CD4-positive, alpha-beta memory T cell (primary cell): ENCODE data around the gene CLIC1. TPM values are rescaled to one million over a fixed set of nuclear protein-coding genes. Genes with fewer than 3 reads are reported as not detected.
A peak's percentile ranks its signal among the peaks of the same experiment; 100 is the strongest.

Experiments
- CTCF ChIA-PET: fragments of 350-600 bp; sonication (Branson Sonifier 250); formaldehyde crosslinking; loops from one replicate; lab custom pipeline; 2021; ENCODE audit warnings: inconsistent platforms; ENCODE audit not compliant: partially characterized antibody; lab: Charles Lee
- POLR2A ChIA-PET: fragments of 350-600 bp; sonication (Branson Sonifier 250); formaldehyde crosslinking; loops from one replicate; lab custom pipeline; 2021; ENCODE audit not compliant: partially characterized antibody; lab: Charles Lee
- DNase-seq, 5 donors: peaks; one replicate each; pipeline versions ENCODE4 v3.0.0 to v3.0.0-alpha.2; 2020 to 2022; ENCODE audit warnings: mixed read lengths in 1 of 5
- H3K27ac ChIP-seq: one replicate; pipeline ENCODE4 v1.7.0; 2013; ENCODE audit warnings: low read depth, low read length
- H3K27me3 ChIP-seq: 2 replicates; pipeline ENCODE4 v1.7.0; 2013; ENCODE audit warnings: mild to moderate bottlenecking, low read length, moderate library complexity; ENCODE audit not compliant: insufficient read depth
- H3K36me3 ChIP-seq: 2 replicates; pipeline ENCODE4 v1.7.0; 2013; ENCODE audit warnings: mild to moderate bottlenecking, low read length, moderate library complexity; ENCODE audit not compliant: insufficient read depth
- H3K4me1 ChIP-seq: 2 replicates; pipeline ENCODE4 v1.7.0; 2013; ENCODE audit warnings: mild to moderate bottlenecking, low read length, moderate library complexity; ENCODE audit not compliant: insufficient read depth
- H3K4me3 ChIP-seq, 2 donors: one replicate each; pipeline ENCODE4 v1.7.0; 2013; ENCODE audit warnings: low read length in 2 of 2, mild to moderate bottlenecking in 1 of 2
- H3K9me3 ChIP-seq, 2 donors: one replicate each; pipeline ENCODE4 v1.7.0; 2013; ENCODE audit warnings: low read length in 2 of 2, control low read depth in 1 of 2; ENCODE audit not compliant: control insufficient read depth in 1 of 2
- H3K27ac Mint-ChIP-seq, 7 donors: one replicate each; pipeline ENCODE4 v1.8.0; 2020 to 2021; ENCODE audit warnings: mixed read lengths in 7 of 7, mild to moderate bottlenecking in 6 of 7, inconsistent platforms in 3 of 7, moderate library complexity in 3 of 7
- H3K27me3 Mint-ChIP-seq, 2 donors: one replicate each; pipeline ENCODE4 v1.8.0; 2020 to 2021; ENCODE audit warnings: mixed read lengths in 2 of 2
- H3K36me3 Mint-ChIP-seq, 2 donors: one replicate each; pipeline ENCODE4 v1.8.0; 2020 to 2021; ENCODE audit warnings: mixed read lengths in 2 of 2, inconsistent platforms in 1 of 2, mild to moderate bottlenecking in 1 of 2
- H3K4me1 Mint-ChIP-seq, 4 donors: one replicate each; pipeline ENCODE4 v1.8.0; 2020 to 2021; ENCODE audit warnings: mixed read lengths in 4 of 4, mild to moderate bottlenecking in 1 of 4
- H3K4me3 Mint-ChIP-seq, 8 donors: one replicate each; pipeline ENCODE4 v1.8.0; 2020 to 2021; ENCODE audit warnings: mixed read lengths in 8 of 8, mild to moderate bottlenecking in 7 of 8, moderate library complexity in 6 of 8, inconsistent platforms in 3 of 8
- H3K9me3 Mint-ChIP-seq, 8 donors: one replicate each; pipeline ENCODE4 v1.8.0; 2020 to 2021; ENCODE audit warnings: mixed read lengths in 8 of 8, mild to moderate bottlenecking in 5 of 8, inconsistent platforms in 3 of 8, moderate library complexity in 1 of 8
- intact Hi-C: fragments of 100-400 bp; cut with micrococcal nuclease; formaldehyde crosslinking; loops from one replicate; pipeline ENCODE4 v1.15.1; 2023
- microRNA-seq: library from miRNA; unstranded; fragments of <30 nt; microRNA quantifications from one replicate; pipeline ENCODE4 v1.2.0, GENCODE V29; 2021; ENCODE audit warnings: borderline replicate concordance, borderline number of aligned reads, borderline microRNAs expressed, mixed read lengths
- polyA plus RNA-seq, 2 donors: library from polyadenylated mRNA; unstranded; fragments of 300-500 nt; fragmentation: Illumina TruSeq; gene quantifications; one replicate each; pipeline ENCODE4 v1.2.3, GENCODE V29; 2021
- total RNA-seq, 2 experiments: library from RNA; stranded (reverse); gene quantifications; one replicate each; pipeline ENCODE4 v1.2.3, GENCODE V29; 2021

The CLIC1 gene
- total and polyA plus RNA-seq, 4 experiments from 2014 or later = 91.0 to 601 (median 280) TPM

- ChIA-PET CTCF (interaction anchor here (0.8 kb wide), 1 partner anchor 142 kb away, joined by 4 read pairs; no protein-coding TSS in a partner anchor), POLR2A (interaction anchor here (2.5 kb wide), 1 partner anchor 16 kb away, joined by 7 read pairs; the partner anchor contains the start of gene ABHD16A)
- no peaks in the 10 kb centered on the region for H3K27me3 Mint-ChIP-seq
- Histone ChIP-seq H3K4me3 (no peak overlapping the region), H3K27ac (no peak overlapping the region), H3K36me3 (peaks cover 45% of the 10 kb centered on the region), H3K4me1 (no peaks in the 10 kb centered on the region), H3K9me3 (no peaks in the 10 kb centered on the region), H3K27me3 (no peaks in the 10 kb centered on the region)
- H3K9me3 Mint-ChIP-seq = no peaks in the 10 kb centered on the region
- H3K36me3 Mint-ChIP-seq = peaks cover 17 to 48% of the 10 kb centered on the region in 2 donors
- peaks cover 0 to 2% (median under 1%) of the 10 kb centered on the region in 4 donors for H3K4me1 Mint-ChIP-seq
- intact Hi-C loops = no loop called here
- no peak overlapping the region for H3K4me3 Mint-ChIP-seq
- H3K27ac Mint-ChIP-seq = peak overlapping the region in 2 of 7 donors; percentile 52 to 64
- no peak for DNase-seq
Observed at GRCh38 chr6:31687321-31687720, 49.0 kb downstream of the CLIC1 start.

GRCh38 chr6:31686483-31686882 is 49.8 kb downstream of the CLIC1 start:
- peaks cover 2 to 5% (median 3%) of the 10 kb centered on the region in 4 donors for H3K4me1 Mint-ChIP-seq
- peaks cover 16 to 46% of the 10 kb centered on the region in 2 donors for H3K36me3 Mint-ChIP-seq
- H3K4me1 ChIP-seq = peaks cover 4% of the 10 kb centered on the region
- H3K4me3 Mint-ChIP-seq = no peak overlapping the region
- CTCF ChIA-PET = interaction anchor here (1.2 kb wide), 1 partner anchor 144 kb away, joined by 3 read pairs; no protein-coding TSS in a partner anchor
- peaks cover 45% of the 10 kb centered on the region for H3K36me3 ChIP-seq
- DNase-seq = no peak
- intact Hi-C loops = no loop called here
- H3K4me3 ChIP-seq = no peak overlapping the region
- H3K9me3 ChIP-seq = no peaks in the 10 kb centered on the region
- no peak overlapping the region for H3K27ac ChIP-seq
- no peaks in the 10 kb centered on the region for H3K27me3 ChIP-seq
- H3K9me3 Mint-ChIP-seq = no peaks in the 10 kb centered on the region
- POLR2A ChIA-PET = interaction anchor here (2.5 kb wide), 1 partner anchor 17 kb away, joined by 7 read pairs; the partner anchor contains the start of gene ABHD16A
- no peaks in the 10 kb centered on the region for H3K27me3 Mint-ChIP-seq
- peak overlapping the region in 3 of 7 donors; percentile 25 to 70 (median 47) for H3K27ac Mint-ChIP-seq

- Mint-ChIP-seq H3K36me3 (peaks cover 14 to 26% of the 10 kb centered on the region in 2 donors), H3K4me1 (peaks cover 11 to 21% (median 15%) of the 10 kb centered on the region in 4 donors), H3K4me3 (peak overlapping the region in 1 of 8 donors; percentile 25), H3K9me3 (no peaks in the 10 kb centered on the region), H3K27ac (peak overlapping the region in 2 of 7 donors; percentile 65 to 77), H3K27me3 (no peaks in the 10 kb centered on the region)
- Histone ChIP-seq H3K27ac (no peak overlapping the region), H3K4me3 (no peak overlapping the region), H3K9me3 (no peaks in the 10 kb centered on the region), H3K4me1 (peaks cover 19% of the 10 kb centered on the region), H3K36me3 (peaks cover 22% of the 10 kb centered on the region), H3K27me3 (no peaks in the 10 kb centered on the region)
- POLR2A ChIA-PET = interaction anchor here (1.3 to 1.4 kb wide), 2 partner anchors 131 to 144 kb away, joined by 3 read pairs; partner anchors contain the start of gene HSPA1B
- intact Hi-C loops = loop anchor here (5.0 kb wide), 1 partner anchor 54 kb away; the partner anchor contains the start of gene CLIC1
- CTCF ChIA-PET = no interaction called here
- DNase-seq = no peak
Observed at GRCh38 chr6:31683591-31683990, 52.7 kb downstream of the CLIC1 start.

GRCh38 chr6:31681135-31681671 is 55.1 kb downstream of the CLIC1 start:
- CTCF ChIA-PET = interaction anchor here (0.7 to 2.1 kb wide), 24 partner anchors 8 to 1086 kb away, joined by 3 to 11 read pairs (median 4); partner anchors contain the start of genes ABHD16A, CLIC1, DXO and GPANK1
- H3K4me1 Mint-ChIP-seq = peaks cover 11 to 27% (median 16%) of the 10 kb centered on the region in 4 donors
- Histone ChIP-seq H3K4me1 (peaks cover 19% of the 10 kb centered on the region), H3K9me3 (no peaks in the 10 kb centered on the region), H3K4me3 (peak overlapping the region; percentile 69 to 70), H3K36me3 (peaks cover 5% of the 10 kb centered on the region), H3K27me3 (no peaks in the 10 kb centered on the region), H3K27ac (peak overlapping the region; percentile 51)
- H3K36me3 Mint-ChIP-seq = peaks cover 2 to 8% of the 10 kb centered on the region in 2 donors
- H3K27me3 Mint-ChIP-seq = no peaks in the 10 kb centered on the region
- DNase-seq = peak in 4 of 5 donors; percentile 17 to 43 (median 28)
- H3K9me3 Mint-ChIP-seq = no peaks in the 10 kb centered on the region
- intact Hi-C loops = loop anchor here (2.0 to 5.0 kb wide), 3 partner anchors 16 to 56 kb away; partner anchors contain the start of genes ABHD16A, CLIC1 and GPANK1
- POLR2A ChIA-PET = interaction anchor here (0.7 to 2.1 kb wide), 15 partner anchors 14 to 183 kb away, joined by 3 to 13 read pairs (median 5); partner anchors contain the start of genes ABHD16A, BAG6, CSNK2B and GPANK1
- H3K27ac Mint-ChIP-seq = peak overlapping the region; percentile 55 to 87 (median 77)
- peak overlapping the region; percentile 86 to 91 (median 90) for H3K4me3 Mint-ChIP-seq

Small RNAs within 50 kb of the gene (microRNA-seq; reads per million reads assigned to microRNA genes)
- not detected for gene MIR4646

Other genes with a start within 250 kb of the CLIC1 start
Only the 30 nearest of the 43 such genes appear.
- 10 to 100 TPM; 25.0 to 28.2 TPM for gene TNF, start 161.0 kb downstream of the CLIC1 start, total RNA-seq
- gene TNF, start 161.0 kb downstream of the CLIC1 start, polyA plus RNA-seq = 10 to 100 TPM in 1 of 2 donors, 1 to 10 TPM in 1; 3.9 to 10.1 TPM
- gene LTB, start 154.1 kb downstream of the CLIC1 start, total RNA-seq = 100 to 1,000 TPM; 802 to 835 TPM
- gene LTB, start 154.1 kb downstream of the CLIC1 start, polyA plus RNA-seq = 1,000 to 10,000 TPM; 2,431 to 3,276 TPM
- gene LST1, start 150.3 kb downstream of the CLIC1 start, total RNA-seq = 10 to 100 TPM; 13.6 to 20.3 TPM
- 10 to 100 TPM; 30.4 to 34.8 TPM for gene LST1, start 150.3 kb downstream of the CLIC1 start, polyA plus RNA-seq
- gene NCR3, start 143.5 kb downstream of the CLIC1 start, total RNA-seq = 1 to 10 TPM; 3.0 to 4.6 TPM
- 10 to 100 TPM; 28.4 to 28.7 TPM for gene NCR3, start 143.5 kb downstream of the CLIC1 start, polyA plus RNA-seq
- gene AIF1, start 121.3 kb downstream of the CLIC1 start, total RNA-seq = 1 to 10 TPM; 5.2 to 7.4 TPM
- gene AIF1, start 121.3 kb downstream of the CLIC1 start, polyA plus RNA-seq = 10 to 100 TPM; 10.8 to 11.0 TPM
- gene PRRC2A, start 115.8 kb downstream of the CLIC1 start, total RNA-seq = 100 to 1,000 TPM; 214 to 218 TPM
- gene PRRC2A, start 115.8 kb downstream of the CLIC1 start, polyA plus RNA-seq = 10 to 100 TPM in 1 of 2 donors, under 1 TPM in 1; 0.09 to 12.1 TPM
- gene BAG6, start 83.9 kb downstream of the CLIC1 start, total RNA-seq = 100 to 1,000 TPM; 296 to 325 TPM
- 10 to 100 TPM; 12.0 to 23.1 TPM for gene BAG6, start 83.9 kb downstream of the CLIC1 start, polyA plus RNA-seq
- 1 to 10 TPM; 1.3 to 1.5 TPM for gene APOM, start 80.6 kb downstream of the CLIC1 start, total RNA-seq
- 1 to 10 TPM; 4.9 to 5.2 TPM for gene APOM, start 80.6 kb downstream of the CLIC1 start, polyA plus RNA-seq
- 10 to 100 TPM; 37.5 to 39.9 TPM for gene C6orf47, start 75.8 kb downstream of the CLIC1 start, total RNA-seq
- 10 to 100 TPM; 15.8 to 29.7 TPM for gene C6orf47, start 75.8 kb downstream of the CLIC1 start, polyA plus RNA-seq
- gene GPANK1, start 71.5 kb downstream of the CLIC1 start, total RNA-seq = 10 to 100 TPM; 25.1 to 25.5 TPM
- 10 to 100 TPM; 16.7 to 19.5 TPM for gene GPANK1, start 71.5 kb downstream of the CLIC1 start, polyA plus RNA-seq
- 100 to 1,000 TPM; 141 to 148 TPM for gene CSNK2B, start 70.5 kb downstream of the CLIC1 start, total RNA-seq
- gene CSNK2B, start 70.5 kb downstream of the CLIC1 start, polyA plus RNA-seq = 100 to 1,000 TPM; 183 to 232 TPM
- gene LY6G5B, start 66.6 kb downstream of the CLIC1 start, total RNA-seq = 10 to 100 TPM; 39.3 to 39.8 TPM
- under 1 TPM in 1 of 2 donors, not detected in 1; 0.98 TPM for gene LY6G5B, start 66.6 kb downstream of the CLIC1 start, polyA plus RNA-seq
- gene LY6G5C, start 55.5 kb downstream of the CLIC1 start, total RNA-seq = 1 to 10 TPM; 4.4 to 4.5 TPM
- gene LY6G5C, start 55.5 kb downstream of the CLIC1 start, polyA plus RNA-seq = 10 to 100 TPM in 1 of 2 donors, 1 to 10 TPM in 1; 8.9 to 11.8 TPM
- gene ABHD16A, start 33.2 kb downstream of the CLIC1 start, total RNA-seq = 10 to 100 TPM; 66.0 to 69.2 TPM
- 10 to 100 TPM; 35.9 to 46.8 TPM for gene ABHD16A, start 33.2 kb downstream of the CLIC1 start, polyA plus RNA-seq
- gene LY6G6F, start 29.7 kb downstream of the CLIC1 start, total RNA-seq = not detected
- gene LY6G6F, start 29.7 kb downstream of the CLIC1 start, polyA plus RNA-seq = not detected
- not detected for gene LY6G6D, start 21.2 kb downstream of the CLIC1 start, total RNA-seq
- not detected for gene LY6G6D, start 21.2 kb downstream of the CLIC1 start, polyA plus RNA-seq
- not detected for gene LY6G6C, start 14.8 kb downstream of the CLIC1 start, total RNA-seq
- gene LY6G6C, start 14.8 kb downstream of the CLIC1 start, polyA plus RNA-seq = not detected
- gene MPIG6B, start 13.2 kb downstream of the CLIC1 start, total RNA-seq = not detected
- gene MPIG6B, start 13.2 kb downstream of the CLIC1 start, polyA plus RNA-seq = not detected
- 1 to 10 TPM; 5.4 to 7.4 TPM for gene DDAH2, start 7.2 kb downstream of the CLIC1 start, total RNA-seq
- gene DDAH2, start 7.2 kb downstream of the CLIC1 start, polyA plus RNA-seq = 10 to 100 TPM; 16.4 to 19.8 TPM
- gene MSH5, start 3.5 kb upstream of the CLIC1 start, total RNA-seq = 10 to 100 TPM; 11.4 to 12.1 TPM
- gene MSH5, start 3.5 kb upstream of the CLIC1 start, polyA plus RNA-seq = 1 to 10 TPM in 1 of 2 donors, under 1 TPM in 1; 0.95 to 3.2 TPM
- gene SAPCD1, start 26.1 kb upstream of the CLIC1 start, total RNA-seq = 1 to 10 TPM; 2.7 to 3.7 TPM
- under 1 TPM in 1 of 2 donors, not detected in 1; 0.89 TPM for gene SAPCD1, start 26.1 kb upstream of the CLIC1 start, polyA plus RNA-seq
- 1 to 10 TPM; 1.0 to 1.7 TPM for gene VWA7, start 40.8 kb upstream of the CLIC1 start, total RNA-seq
- 1 to 10 TPM in 1 of 2 donors, under 1 TPM in 1; 1.00 to 2.5 TPM for gene VWA7, start 40.8 kb upstream of the CLIC1 start, polyA plus RNA-seq
- 10 to 100 TPM; 39.6 to 46.8 TPM for gene VARS1, start 59.2 kb upstream of the CLIC1 start, total RNA-seq
- 10 to 100 TPM; 43.4 to 45.9 TPM for gene VARS1, start 59.2 kb upstream of the CLIC1 start, polyA plus RNA-seq
- 10 to 100 TPM; 30.0 to 34.6 TPM for gene LSM2, start 70.4 kb upstream of the CLIC1 start, total RNA-seq
- 10 to 100 TPM; 67.4 to 80.4 TPM for gene LSM2, start 70.4 kb upstream of the CLIC1 start, polyA plus RNA-seq
- 1 to 10 TPM; 8.2 to 8.3 TPM for gene HSPA1L, start 78.8 kb upstream of the CLIC1 start, total RNA-seq
- 1 to 10 TPM; 1.1 to 4.4 TPM for gene HSPA1L, start 78.8 kb upstream of the CLIC1 start, polyA plus RNA-seq
- 10 to 100 TPM; 69.9 to 71.5 TPM for gene HSPA1A, start 79.0 kb upstream of the CLIC1 start, total RNA-seq
- 10 to 100 TPM; 14.6 to 71.9 TPM for gene HSPA1A, start 79.0 kb upstream of the CLIC1 start, polyA plus RNA-seq
- 10 to 100 TPM; 58.0 to 60.8 TPM for gene HSPA1B, start 91.2 kb upstream of the CLIC1 start, total RNA-seq
- 1 to 10 TPM; 1.9 to 5.3 TPM for gene HSPA1B, start 91.2 kb upstream of the CLIC1 start, polyA plus RNA-seq
- gene NEU1, start 126.3 kb upstream of the CLIC1 start, total RNA-seq = 10 to 100 TPM; 19.6 to 21.1 TPM
- gene NEU1, start 126.3 kb upstream of the CLIC1 start, polyA plus RNA-seq = 10 to 100 TPM; 22.5 to 23.4 TPM
- gene SLC44A4, start 142.5 kb upstream of the CLIC1 start, total RNA-seq = not detected
- gene SLC44A4, start 142.5 kb upstream of the CLIC1 start, polyA plus RNA-seq = under 1 TPM in 1 of 2 donors, not detected in 1; 0.11 TPM
- gene EHMT2, start 161.2 kb upstream of the CLIC1 start, total RNA-seq = 10 to 100 TPM; 79.1 to 82.1 TPM
- 10 to 100 TPM; 24.1 to 47.9 TPM for gene EHMT2, start 161.2 kb upstream of the CLIC1 start, polyA plus RNA-seq